Measurements from ENCODE around the gene DNAJC22. TPM values are rescaled to one million over a fixed set of nuclear protein-coding genes. Genes with fewer than 3 reads are reported as not detected.

DNAJC22 gene
- total and polyA plus RNA-seq, 7 donors: under 0.01 to 12.8 (median 2.5) TPM; not detected in 1

DNA sequence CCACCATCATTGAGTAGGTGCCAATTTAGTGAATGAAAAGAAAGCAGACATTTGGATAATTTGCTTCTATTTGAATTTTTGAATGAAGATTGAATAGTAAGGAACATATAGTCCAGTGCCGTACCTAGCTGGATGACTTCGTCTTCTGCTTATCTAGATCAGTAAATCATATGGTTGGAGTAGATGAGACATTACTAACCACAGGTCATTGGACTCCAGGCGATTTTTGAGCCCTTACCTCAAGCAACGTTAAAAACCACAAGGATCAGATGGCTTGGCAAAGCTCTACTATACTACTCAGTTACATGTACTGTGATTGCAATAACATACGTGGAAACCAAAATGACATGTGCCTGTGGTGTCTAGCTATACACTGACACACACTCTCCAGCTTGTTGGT, 18.9 kb downstream of the DNAJC22 start:
- WGBS, 2 donors: 74 to 79% methylated on average over 5 of the region's 5 CpGs
- Histone ChIP-seq H3K9me3 (no peaks in the 10 kb centered on the region), H3K4me1 (peaks cover 0 to 31% (median 20%) of the 10 kb centered on the region in 4 donors), H3K36me3 (no peaks in the 10 kb centered on the region), H3K27ac (peak overlapping the region in 2 of 4 donors; percentile 99), H3K4me3 (peak overlapping the region in 3 of 4 donors; percentile 84 to 93 (median 88)), H3K27me3 (no peaks in the 10 kb centered on the region)
- intact Hi-C loops (cut with DNase I): loop anchor here (5.0 kb wide), 2 partner anchors 127 to 217 kb away; no protein-coding TSS in a partner anchor
- TF ChIP-seq POLR2AphosphoS5 (IDR thresholded peaks at IDR 0.05) (no peak), EP300 (IDR thresholded peaks at IDR 0.05) (no peak), POLR2A (IDR thresholded peaks at IDR 0.05) (no peak)
- TF ChIP-seq, protein P1, sequence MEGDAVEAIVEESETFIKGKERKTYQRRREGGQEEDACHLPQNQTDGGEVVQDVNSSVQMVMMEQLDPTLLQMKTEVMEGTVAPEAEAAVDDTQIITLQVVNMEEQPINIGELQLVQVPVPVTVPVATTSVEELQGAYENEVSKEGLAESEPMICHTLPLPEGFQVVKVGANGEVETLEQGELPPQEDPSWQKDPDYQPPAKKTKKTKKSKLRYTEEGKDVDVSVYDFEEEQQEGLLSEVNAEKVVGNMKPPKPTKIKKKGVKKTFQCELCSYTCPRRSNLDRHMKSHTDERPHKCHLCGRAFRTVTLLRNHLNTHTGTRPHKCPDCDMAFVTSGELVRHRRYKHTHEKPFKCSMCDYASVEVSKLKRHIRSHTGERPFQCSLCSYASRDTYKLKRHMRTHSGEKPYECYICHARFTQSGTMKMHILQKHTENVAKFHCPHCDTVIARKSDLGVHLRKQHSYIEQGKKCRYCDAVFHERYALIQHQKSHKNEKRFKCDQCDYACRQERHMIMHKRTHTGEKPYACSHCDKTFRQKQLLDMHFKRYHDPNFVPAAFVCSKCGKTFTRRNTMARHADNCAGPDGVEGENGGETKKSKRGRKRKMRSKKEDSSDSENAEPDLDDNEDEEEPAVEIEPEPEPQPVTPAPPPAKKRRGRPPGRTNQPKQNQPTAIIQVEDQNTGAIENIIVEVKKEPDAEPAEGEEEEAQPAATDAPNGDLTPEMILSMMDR (IDR thresholded peaks at IDR 0.05): no peak
- DNase-seq: no peak

DNA sequence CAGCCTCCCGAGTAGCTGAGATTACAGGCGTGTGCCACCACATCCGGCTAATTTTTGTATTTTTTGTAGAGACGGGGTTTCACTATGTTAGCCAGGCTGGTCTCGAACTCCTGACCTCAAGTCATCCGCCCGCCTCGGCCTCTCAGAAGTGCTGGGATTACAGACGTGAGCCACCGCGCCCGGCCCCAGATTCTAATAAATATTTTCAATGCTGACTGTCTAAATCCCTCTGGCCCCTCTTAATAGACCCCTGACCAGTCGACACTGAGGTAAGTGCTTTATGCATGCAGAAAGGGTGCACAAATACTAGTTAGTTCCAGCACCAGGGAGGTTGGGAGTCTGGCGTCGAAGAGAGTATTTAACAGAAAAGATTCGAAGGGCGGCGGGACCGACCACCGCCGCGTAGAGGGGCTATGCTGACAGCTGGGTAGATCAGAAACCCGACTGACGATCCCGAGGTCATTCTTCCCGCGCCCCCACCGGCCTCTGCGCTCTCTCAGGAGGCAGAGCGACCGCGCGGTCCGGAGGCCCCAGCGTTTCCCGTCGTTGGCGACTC, 19.5 kb downstream of the DNAJC22 start:
- no peak for TF ChIP-seq POLR2A (IDR thresholded peaks at IDR 0.05)
- intact Hi-C loops (cut with DNase I): loop anchor here (5.0 kb wide), 2 partner anchors 126 to 216 kb away; no protein-coding TSS in a partner anchor
- H3K27me3 ChIP-seq: no peaks in the 10 kb centered on the region

DNA sequence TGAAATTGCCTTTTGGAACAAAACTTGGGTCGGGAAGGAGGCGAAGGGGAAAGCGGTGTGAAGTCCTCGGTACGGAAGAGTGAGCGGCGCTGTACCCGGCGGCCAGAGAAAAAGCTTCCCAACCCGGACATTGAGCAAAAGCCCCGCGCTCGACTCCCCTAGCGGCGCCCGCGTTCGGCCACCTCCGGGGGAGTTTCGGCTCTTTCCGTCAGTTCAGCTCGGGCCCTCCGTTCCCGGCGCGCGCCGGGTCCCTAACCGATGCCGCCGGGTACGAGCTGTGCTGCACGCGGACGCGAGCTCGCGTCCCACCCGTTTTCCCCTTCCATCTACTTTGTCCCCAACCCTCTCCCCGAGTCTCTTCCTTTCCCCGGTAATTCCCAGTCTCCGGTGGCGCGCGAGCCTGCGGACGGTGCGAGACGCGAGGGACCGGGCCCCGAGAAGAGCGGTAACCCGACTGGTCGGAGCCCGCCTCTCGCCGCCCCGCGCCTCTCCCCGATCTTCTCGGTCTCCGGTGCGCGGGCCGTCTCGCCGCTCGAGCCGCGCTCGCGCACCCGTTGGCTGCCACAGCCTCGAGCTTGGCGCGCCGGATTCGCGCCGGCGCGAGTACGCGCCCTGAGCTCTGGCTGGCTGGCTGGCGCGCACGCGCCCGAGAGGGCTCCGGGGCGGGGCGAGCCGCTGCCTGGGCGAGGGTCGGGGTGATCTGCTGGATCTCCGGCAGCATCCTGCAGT, 20.1 kb downstream of the DNAJC22 start:
- Histone ChIP-seq H3K4me3 (peak overlapping the region; percentile 81 to 93 (median 86)), H3K27me3 (no peaks in the 10 kb centered on the region), H3K9me3 (no peaks in the 10 kb centered on the region), H3K27ac (peak overlapping the region; percentile 98 to 99 (median 99)), H3K36me3 (no peaks in the 10 kb centered on the region), H3K4me1 (peaks cover 0 to 31% (median 20%) of the 10 kb centered on the region in 4 donors)
- DNase-seq: peak; percentile 91
- 0% methylated on average over 97 of the region's 97 CpGs for WGBS, 2 donors
- TF ChIP-seq, protein P1 (IDR thresholded peaks at IDR 0.05): peak in 3 of 4 experiments; percentile 25 to 40 (median 35)
- TF ChIP-seq EP300 (IDR thresholded peaks at IDR 0.05) (no peak), POLR2AphosphoS5 (IDR thresholded peaks at IDR 0.05) (peak; percentile 45 to 75 (median 61))
- intact Hi-C loops (cut with DNase I): loop anchor here (5.0 kb wide), 2 partner anchors 125 to 215 kb away; no protein-coding TSS in a partner anchor

More for the DNA sequence above, 19.5 kb downstream of the DNAJC22 start:
- Histone ChIP-seq H3K4me3 (peak overlapping the region; percentile 81 to 93 (median 86)), H3K27ac (peak overlapping the region; percentile 98 to 99 (median 99)), H3K36me3 (no peaks in the 10 kb centered on the region), H3K9me3 (no peaks in the 10 kb centered on the region), H3K4me1 (peaks cover 0 to 31% (median 20%) of the 10 kb centered on the region in 4 donors)
- no peak for DNase-seq
- 6 to 17% methylated on average over 38 of the region's 38 CpGs for WGBS, 2 donors

DNA sequence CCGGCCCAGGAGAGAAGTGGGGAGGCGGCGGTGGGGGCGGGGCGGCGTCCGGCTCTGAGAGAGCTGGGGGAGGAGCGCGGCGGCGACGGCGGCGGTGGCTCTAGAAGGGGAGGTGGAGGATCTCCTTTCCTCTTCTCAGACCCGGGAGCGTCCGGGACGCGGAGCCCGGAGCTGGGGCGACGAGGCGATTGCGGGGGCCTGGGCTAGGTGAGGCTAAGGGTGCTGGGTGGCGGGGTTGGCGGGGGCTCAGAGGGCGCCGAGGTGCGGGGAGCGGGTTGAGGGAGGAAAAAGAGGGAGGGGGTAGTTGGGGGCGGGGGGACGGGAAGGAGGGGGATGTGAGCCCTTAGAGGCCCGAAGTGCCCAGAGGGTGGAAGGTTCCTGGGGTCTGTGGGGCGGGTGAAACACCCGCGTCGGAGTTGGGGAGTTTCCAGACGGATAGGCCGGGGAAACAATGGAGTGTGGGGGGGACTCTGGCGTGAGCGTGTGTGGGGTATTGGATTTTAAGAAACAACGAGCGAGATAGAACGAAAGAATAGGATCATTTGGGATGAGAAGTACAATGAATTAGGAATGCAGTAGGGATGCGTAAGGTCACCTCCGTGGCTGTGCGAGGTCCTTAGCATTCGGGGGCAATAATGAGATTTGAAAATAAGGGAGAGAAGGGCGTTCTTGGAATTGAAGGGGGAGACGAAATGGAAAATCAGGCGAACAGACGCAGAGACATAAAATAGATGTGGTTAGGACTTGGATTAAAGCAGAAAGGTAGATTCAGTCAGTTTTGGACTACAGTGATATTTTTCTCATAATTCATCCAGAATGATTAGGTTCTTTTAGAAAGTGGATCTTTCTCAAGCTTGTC, 20.9 kb downstream of the DNAJC22 start, which contains the start of gene SPATS2:
TSS of gene SPATS2 (plus strand) at position 82 of the 859 bp plus-strand sequence. CDS start 93,551 bp downstream, outside the sequence.
- 1 to 2% methylated on average over 52 of the region's 52 CpGs for WGBS, 2 donors
- H3K4me1 ChIP-seq: peaks cover 0 to 31% (median 20%) of the 10 kb centered on the region in 4 donors
- no peaks in the 10 kb centered on the region for H3K36me3 ChIP-seq
- H3K27ac ChIP-seq: peak within 1 kb of the TSS; percentile 98 to 99 (median 99)
- peak; percentile 97 for DNase-seq
- H3K9me3 ChIP-seq: no peaks in the 10 kb centered on the region
- no peaks in the 10 kb centered on the region for H3K27me3 ChIP-seq
- intact Hi-C loops (cut with DNase I): loop anchor here (5.0 kb wide), 2 partner anchors 125 to 215 kb away; no protein-coding TSS in a partner anchor
- TF ChIP-seq, protein P1 (IDR thresholded peaks at IDR 0.05): no peak
- TF ChIP-seq POLR2A (IDR thresholded peaks at IDR 0.05): peak; percentile 43 to 61
- peak within 1 kb of the TSS; percentile 81 to 93 (median 86) for H3K4me3 ChIP-seq
